Fibroblast of peridontal ligament (primary cell): Measurements from ENCODE around the gene NLGN1.

Source experiments
- DNase-seq: peaks from one replicate; pipeline ENCODE4 v3.0.0-alpha.2; 2010; ENCODE audit errors: extremely low read depth

NLGN1 gene

GRCh38 chr3:173755161-173755560 lies 357.6 kb downstream of the NLGN1 start:
- no peak for DNase-seq

- no peak for DNase-seq
These were observed 363.6 kb downstream of the NLGN1 start for GRCh38 chr3:173761161-173761560.

- DNase-seq: no peak
These were observed 365.0 kb downstream of the NLGN1 start for GRCh38 chr3:173762501-173762900.

- DNase-seq: peak; percentile 64
These were observed 372.5 kb downstream of the NLGN1 start for GRCh38 chr3:173770011-173770410.

GRCh38 chr3:173770796-173771573 lies 373.4 kb downstream of the NLGN1 start:
- peak; percentile 50 for DNase-seq

- DNase-seq: no peak
These were observed 376.3 kb downstream of the NLGN1 start for GRCh38 chr3:173773800-173774199.

- DNase-seq: no peak
These were observed 376.8 kb downstream of the NLGN1 start for GRCh38 chr3:173774294-173774693.

GRCh38 chr3:173778251-173778650 lies 380.7 kb downstream of the NLGN1 start:
- no peak for DNase-seq

- no peak for DNase-seq
These were observed 382.5 kb downstream of the NLGN1 start for GRCh38 chr3:173780067-173780466.

- DNase-seq: no peak
These were observed 387.5 kb downstream of the NLGN1 start for GRCh38 chr3:173785004-173785403.

- DNase-seq: peak; percentile 26
These were observed 392.1 kb downstream of the NLGN1 start for GRCh38 chr3:173789530-173790162.

GRCh38 chr3:173793963-173794362 lies 396.4 kb downstream of the NLGN1 start:
- no peak for DNase-seq

GRCh38 chr3:173796405-173796804 lies 398.9 kb downstream of the NLGN1 start:
- DNase-seq: no peak

GRCh38 chr3:173796890-173797289 lies 399.3 kb downstream of the NLGN1 start:
- DNase-seq: peak; percentile 21

- peak; percentile 19 for DNase-seq
These were observed 401.7 kb downstream of the NLGN1 start for GRCh38 chr3:173799060-173799816.

- DNase-seq: no peak
These were observed 402.6 kb downstream of the NLGN1 start for GRCh38 chr3:173800154-173800553.

- DNase-seq: no peak
These were observed 417.3 kb downstream of the NLGN1 start for GRCh38 chr3:173814809-173815208.

GRCh38 chr3:173819368-173819767 lies 421.8 kb downstream of the NLGN1 start:
- no peak for DNase-seq

GRCh38 chr3:173823911-173824460 lies 426.4 kb downstream of the NLGN1 start:
- DNase-seq: peak; percentile 33

- peak; percentile 20 for DNase-seq
These were observed 428.2 kb downstream of the NLGN1 start for GRCh38 chr3:173825730-173826129.

GRCh38 chr3:173826416-173826815 lies 428.9 kb downstream of the NLGN1 start:
- DNase-seq: no peak

- DNase-seq: peak; percentile 44
These were observed 429.5 kb downstream of the NLGN1 start for GRCh38 chr3:173826901-173827609.
